ENCODE measurements around the gene ALG1.
"Not testable (repeated sequence)": the region's sequence is repeated elsewhere in the genome, so short reads cannot be mapped to it uniquely, and the experiment has no call there.

The ALG1 gene

GRCh38 chr16:5045499-5046115, 26.0 kb upstream of the ALG1 start:
- no peak for DNase-seq

DNA sequence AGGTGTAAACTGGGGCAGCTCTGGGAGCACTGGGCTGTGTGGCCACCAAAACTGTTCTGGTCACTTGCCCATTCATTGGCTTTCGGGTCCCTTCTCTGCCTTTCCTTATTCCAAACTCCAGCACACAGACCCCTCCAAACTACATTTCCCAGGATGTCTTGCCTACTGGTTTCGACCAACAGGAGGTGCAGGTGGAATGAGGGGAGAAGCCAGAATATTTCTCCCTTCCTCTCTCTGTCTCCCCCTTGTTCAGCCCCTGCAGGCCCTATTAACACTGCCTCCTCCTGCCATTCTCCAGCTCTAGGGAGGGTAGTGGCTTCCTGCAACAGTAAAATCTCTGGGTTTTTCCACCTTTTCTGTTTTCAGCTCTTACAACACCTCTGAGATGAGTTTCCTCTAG, 24.7 kb upstream of the ALG1 start:
- no peak for DNase-seq

GRCh38 chr16:5054876-5055865, 16.5 kb upstream of the ALG1 start:
- DNase-seq = no peak

DNA sequence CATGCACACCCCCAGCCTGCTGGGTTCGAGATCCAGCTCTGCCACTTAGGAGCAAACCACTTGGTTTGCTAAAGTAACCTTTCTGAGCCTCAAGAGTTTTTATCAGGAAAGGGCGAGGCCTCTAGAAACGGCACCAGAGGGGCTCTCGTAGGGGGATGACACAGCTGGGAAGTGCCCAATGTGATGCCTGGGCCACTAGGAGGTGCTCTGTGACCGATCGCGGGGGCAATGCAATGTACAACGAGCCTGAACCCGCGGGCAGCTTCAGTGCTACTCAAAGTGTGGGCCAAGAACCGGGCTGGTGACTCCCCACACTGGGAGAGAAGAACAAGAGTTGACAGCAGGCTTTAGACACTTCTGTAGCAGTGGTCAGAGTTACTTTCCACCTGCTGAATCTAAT, 15.3 kb upstream of the ALG1 start:
- DNase-seq = no peak

DNA sequence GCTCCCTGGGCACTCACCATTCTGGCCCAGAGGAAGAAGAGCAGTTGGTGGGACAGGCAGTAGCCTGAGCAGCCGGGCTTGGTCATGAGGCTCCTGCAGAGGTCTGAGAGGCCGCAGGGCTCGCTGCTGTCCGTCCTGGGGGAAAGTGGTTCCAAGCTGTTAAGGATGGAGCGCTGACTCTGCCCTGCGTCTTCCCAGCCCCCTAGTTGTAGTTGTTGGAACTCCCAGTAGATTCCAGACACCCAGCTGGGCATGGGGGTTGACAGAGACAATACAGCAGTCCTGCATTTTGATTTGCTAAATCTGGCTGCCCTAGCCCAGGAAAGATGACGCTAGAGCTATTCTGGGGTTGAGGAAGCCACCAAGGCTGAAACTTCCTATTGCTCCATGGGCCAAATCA, 13.2 kb upstream of the ALG1 start:
- no peak for DNase-seq

DNA sequence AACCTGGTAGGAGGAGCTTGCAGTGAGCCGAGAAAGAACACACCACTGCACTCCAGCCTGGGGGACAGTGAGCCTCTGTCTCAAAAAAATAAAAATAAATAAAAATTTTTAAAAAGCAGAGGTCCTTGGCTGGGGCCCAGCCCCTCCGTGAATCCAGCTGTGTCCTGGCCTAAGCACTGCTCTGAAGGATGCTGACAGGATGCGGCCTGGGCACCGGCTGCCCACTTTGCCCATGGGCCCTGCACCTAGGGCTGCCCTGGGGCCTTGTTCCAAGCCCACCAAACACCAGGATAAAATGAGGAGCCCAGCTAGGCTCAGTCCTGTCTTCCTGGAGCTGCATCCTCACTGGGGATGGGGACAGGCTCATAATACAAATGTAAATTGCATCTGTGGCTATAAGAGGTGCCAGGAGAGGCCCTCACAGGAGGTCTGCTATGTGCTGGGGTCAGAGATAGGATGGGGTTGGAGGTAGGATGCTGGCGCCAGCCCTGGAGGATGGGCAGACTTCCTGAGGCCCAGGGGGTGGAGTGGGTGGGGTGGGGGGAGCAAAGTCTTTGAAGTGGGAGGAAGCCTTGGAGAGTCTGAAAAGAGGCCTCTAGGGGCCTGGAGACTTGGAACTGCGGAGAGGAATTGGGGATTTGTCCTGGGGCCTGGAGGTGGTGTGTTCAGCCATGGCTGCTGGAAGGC, 12.1 kb upstream of the ALG1 start:
- DNase-seq = no peak

GRCh38 chr16:5060073-5060641, 11.5 kb upstream of the ALG1 start:
- DNase-seq = no peak

DNA sequence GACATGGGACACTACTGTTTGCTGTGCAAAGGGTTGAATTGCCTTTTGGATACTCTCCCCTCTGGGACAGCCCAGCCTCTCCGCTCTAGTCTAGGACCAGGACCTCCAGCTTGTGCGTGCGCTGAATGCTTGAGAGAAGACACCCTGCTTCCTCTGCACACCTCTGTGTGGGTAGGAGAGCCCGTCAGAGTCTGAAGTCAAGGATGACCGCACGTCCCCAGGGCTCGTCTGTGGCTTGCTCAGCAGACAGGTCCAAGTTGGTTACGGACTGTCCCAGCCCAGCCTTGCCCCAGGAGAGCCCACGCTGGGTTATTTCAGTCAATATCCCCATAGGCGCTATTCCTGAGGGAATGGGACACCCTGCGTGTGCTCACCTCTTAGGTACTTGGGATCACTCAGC, 9.6 kb upstream of the ALG1 start:
- DNase-seq = no peak

- no peak for DNase-seq
Measured at GRCh38 chr16:5062790-5063765, 8.6 kb upstream of the ALG1 start.

DNA sequence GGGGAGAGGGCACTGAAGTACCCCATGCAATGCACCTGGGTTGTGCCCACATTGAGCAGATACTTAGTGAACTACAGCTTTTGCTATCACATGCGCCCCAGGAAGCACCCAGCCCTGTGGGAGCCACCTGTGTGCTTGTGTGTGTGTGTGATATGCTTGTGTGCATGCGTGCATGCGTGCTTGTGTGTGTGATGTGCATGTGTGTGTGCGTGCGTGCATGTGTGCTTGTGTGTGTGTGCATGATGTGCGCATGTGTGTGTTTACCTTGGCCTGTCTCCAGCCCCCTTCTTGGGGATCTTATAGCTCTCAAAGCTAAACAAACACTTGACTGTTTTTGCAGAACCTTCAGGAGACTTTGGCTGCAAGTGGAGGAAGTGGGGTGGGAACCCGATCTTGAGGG, 6.7 kb upstream of the ALG1 start:
- peak; percentile 22 for DNase-seq

- DNase-seq = no peak
Measured at GRCh38 chr16:5065326-5065725, 6.3 kb upstream of the ALG1 start.

GRCh38 chr16:5065813-5066212, 5.8 kb upstream of the ALG1 start, which contains the start of gene C16orf89:
Gene C16orf89, minus strand, starts transcription at chr16:5065956. Its CDS starts 48 bp downstream, at chr16:5065908.
- DNase-seq = no peak

- no peak for DNase-seq
Measured at GRCh38 chr16:5066511-5066910, 5.1 kb upstream of the ALG1 start.

- no peak for DNase-seq
Measured at GRCh38 chr16:5069048-5069447, 2.6 kb upstream of the ALG1 start.

GRCh38 chr16:5069854-5070253, 1.8 kb upstream of the ALG1 start:
- no peak for DNase-seq

DNA sequence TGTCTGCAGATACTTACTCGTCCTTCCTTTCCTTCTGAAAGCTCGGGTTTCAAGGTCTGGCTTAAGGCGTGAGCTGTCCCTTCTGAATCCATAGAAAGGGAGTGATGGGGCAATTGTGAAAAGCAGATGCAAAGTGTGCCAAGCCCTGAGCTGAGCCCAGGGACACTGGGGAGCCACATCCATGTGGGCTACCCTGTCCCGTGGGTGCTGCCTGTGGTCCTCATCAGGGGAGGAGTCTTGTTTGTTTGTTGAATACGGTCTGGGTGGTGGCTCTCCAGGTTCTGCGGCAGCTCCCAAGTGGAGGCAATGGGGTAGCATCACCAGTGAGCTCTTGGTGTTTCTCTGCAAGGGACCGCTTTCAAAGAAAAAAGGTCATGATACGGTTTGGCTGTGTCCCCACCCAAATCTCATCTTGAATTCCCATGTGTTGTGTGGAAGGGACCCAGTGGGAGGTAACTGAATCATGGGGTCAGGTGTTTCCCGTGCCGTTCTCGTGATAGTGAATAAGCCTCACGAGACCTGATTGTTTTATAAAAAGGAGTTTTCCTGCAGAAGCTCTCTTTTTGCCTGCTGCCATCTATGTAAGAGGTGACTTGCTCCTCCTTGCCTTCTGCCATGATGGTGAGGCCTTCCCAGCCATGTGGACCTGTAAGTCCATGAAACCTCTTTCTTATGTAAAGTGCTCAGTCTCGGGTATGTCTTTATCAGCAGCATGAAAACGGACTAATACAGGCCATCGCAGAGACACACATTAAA, 1.0 kb upstream of the ALG1 start:
- no peak for DNase-seq

DNA sequence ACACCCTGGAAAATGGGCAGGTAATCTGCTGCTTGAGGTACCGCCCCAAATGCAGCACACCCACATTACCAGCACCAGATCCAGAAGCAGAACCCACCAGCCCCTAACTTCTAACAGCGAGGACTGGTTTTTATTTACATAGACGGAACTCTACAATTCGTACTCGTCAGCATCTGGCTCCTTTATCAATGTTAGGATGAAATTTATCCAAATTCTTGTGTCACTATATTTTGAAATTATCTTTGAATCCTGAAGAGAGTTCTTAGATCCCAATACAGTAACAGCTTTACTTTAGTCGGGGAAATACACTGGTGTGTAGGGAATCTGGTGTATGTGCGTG, 332 bp upstream of the ALG1 start:
- DNase-seq = no peak

DNA sequence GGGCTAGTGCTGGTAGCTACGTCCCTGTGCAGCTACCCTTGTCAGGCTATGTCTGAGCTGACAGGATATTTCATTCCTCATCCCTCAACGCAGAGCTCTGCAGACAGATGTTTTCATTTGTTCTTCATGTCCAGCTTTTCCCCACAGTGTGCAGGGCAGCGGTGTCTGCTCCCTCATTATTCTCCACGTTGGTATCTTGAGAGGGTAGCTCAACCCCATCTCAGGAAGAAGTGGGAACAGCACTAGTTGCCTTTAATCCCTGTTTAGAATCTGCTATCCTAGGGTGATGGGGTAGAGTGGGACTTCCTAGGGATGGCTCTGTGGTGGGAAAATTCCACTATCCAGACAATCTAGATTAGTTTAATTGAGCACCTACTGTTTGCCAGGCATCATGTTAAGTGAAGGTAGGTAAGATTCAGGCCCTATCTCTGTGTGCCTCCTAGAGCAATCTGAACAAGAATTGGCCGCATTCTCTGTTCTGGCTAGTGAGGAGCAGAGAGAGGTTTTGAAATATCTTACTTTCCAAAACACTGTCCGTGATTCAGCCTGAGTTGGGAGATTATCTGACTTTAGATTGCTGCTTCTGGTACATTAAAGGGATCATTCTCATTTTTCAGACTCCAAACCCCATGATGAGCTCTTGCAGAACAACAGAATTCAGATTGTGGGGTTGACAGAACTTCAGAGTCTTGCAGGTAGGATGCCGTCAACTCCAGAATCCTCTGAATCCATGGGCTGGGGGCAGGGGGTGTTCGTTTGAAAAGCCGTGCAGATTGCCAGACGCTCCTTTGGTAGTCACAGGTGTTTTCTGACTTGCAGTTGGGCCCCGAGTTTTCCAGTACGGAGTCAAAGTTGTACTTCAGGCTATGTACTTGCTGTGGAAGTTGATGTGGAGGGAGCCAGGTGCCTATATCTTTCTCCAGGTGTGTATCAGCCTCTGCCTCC, 963 bp downstream of the ALG1 start:
- no peak for DNase-seq

- no peak for DNase-seq
Measured at GRCh38 chr16:5073279-5073629, 1.6 kb downstream of the ALG1 start.

GRCh38 chr16:5073771-5074170, 2.1 kb downstream of the ALG1 start:
- not testable (repeated sequence) for DNase-seq
